Stimulated activated CD4-positive, alpha-beta T cell treated with anti-CD3 and anti-CD28 coated beads, Interleukin-4, amount 100 ng/mL, for 4 hours (primary cell): ENCODE results near the gene SPTBN1.

Experiments
- DNase-seq, 2 experiments: peaks; one replicate each; pipeline ENCODE4 v3.0.0-alpha.2; 2020

The SPTBN1 gene

DNA sequence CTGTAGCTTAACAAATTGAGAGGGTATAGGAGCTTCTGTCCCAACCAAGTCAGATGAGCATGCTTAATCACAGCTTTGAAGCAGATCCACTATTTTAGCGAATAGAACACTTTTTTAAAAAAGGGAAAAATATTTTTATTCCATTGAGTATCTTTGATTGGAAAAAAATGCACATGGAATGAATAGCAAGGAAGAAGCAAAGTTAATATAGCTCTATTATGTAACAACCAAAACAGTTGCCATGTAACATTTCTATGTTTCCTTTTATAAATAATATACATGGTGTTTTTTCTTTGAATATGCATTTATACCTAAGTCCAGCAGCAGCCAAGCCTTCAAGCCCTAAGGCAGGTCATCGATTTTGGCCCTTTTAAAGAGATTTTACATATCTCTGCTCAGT is 21.4 kb upstream of the SPTBN1 start:
- no peak for DNase-seq

DNA sequence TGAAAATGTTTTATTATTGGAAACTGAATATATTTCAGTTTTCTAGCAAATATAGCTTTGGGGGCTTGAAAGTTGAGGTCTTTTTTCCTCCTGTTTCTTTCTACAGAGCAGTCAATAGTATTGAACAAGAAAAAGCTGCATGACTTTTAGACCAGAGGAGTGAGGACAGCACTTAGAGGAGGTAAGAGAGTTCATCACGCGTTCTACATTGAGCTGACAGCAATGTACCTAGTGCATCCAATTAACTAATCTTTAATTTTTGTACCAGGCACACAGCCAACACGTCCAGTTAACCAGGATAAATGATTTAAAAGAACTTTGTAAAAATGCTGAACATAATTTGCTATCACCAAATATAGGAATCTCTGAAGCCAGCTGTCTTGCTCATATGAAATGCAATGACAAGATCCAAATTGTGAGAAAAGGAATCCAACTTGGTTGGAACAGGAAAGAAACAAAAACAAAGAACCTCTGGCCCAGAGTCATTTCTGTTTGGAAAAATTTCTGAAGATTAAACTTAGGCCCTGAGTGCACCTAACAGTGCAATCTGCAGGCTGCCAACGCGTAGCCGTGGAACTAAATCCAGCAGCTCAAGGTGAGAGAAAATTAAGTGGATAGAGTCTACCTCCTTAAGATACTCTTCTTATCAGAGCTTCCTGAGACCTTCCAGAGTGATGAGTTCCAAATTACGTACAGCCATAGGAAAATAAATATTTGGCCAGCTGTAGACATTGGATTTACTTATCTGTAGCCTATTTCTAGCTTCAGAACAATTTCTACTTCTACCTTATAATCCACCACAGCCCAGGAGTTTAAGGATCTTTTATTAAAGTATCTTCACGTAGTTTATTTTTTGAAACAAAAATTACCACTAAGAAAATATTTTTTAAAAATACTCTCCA is 20.6 kb upstream of the SPTBN1 start:
- no peak for DNase-seq

DNA sequence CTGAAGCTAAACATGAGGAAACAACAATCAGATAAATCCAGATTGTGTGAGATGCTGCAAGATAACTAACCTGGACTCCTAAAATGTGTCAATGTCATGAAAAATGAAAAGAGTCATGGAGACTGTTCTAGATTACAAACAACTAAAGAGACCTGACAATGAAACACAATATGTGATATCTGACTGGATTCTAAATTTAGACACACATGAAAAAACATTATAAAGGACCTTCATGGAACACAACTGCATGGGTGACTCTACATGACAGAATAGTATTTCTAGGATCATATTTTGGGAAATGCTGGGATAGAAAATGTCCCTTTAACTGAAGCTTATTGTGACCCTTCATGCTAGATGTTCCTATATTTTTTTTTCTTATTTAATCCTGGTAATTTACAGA is 18.5 kb upstream of the SPTBN1 start:
- DNase-seq: no peak

DNA sequence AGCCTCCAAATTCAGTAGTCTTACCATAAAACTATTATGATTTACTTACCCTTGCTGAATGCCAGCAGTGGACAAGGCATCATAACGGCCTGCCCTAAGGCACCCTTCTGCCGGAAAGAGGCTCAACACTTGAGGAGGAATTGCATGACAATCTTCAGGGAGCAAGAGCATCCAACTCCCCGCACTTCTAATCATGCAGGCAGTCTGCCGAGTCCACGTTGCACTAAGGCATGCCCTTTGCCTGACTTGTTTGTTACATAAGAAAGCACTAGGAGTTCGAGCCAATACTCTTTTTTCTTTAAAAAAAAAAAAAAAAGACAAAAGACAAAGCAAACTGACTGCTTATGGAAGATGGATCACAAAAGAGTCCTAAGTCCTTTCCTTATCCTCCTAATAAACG is 17.9 kb upstream of the SPTBN1 start:
- no peak for DNase-seq

DNA sequence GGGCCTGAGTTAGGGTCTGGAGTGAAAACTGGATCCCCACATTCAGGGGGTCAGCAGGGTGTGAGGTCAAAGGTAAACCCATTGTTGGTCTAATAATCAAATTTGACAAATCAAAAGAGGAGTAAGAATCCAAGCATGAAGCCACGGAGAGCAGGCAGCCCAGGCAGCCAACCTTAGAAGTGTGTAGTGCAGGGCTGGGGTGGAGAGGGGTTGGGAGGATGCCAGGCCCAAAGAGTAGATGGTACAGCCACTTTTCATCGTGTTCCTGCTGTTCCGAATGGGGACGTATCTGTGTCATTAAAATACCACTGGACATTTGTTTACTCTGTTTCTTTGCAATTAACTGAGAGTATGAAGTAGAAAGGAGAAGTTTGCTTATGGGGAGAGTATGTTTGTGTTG is 16.5 kb upstream of the SPTBN1 start:
- DNase-seq: no peak

DNA sequence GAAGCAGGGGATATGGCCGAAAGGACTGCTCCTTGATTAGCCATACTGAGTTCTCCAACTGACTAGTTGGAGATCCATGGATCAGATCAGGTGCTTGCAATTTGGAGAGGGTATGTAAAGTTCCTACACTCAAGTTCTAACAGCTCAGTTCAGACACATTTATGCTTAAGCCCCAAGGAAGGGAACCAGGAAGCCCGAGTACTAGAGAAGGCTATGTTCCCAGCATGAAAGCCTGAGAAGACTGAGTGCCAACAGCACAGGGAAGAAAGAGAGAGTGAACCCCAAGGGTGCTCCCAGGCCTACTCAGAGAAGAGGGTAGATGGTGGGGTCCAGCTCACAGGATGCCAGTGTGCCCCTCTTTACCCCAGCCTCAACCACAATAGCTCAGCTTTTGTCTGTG is 16.1 kb upstream of the SPTBN1 start:
- no peak for DNase-seq

DNA sequence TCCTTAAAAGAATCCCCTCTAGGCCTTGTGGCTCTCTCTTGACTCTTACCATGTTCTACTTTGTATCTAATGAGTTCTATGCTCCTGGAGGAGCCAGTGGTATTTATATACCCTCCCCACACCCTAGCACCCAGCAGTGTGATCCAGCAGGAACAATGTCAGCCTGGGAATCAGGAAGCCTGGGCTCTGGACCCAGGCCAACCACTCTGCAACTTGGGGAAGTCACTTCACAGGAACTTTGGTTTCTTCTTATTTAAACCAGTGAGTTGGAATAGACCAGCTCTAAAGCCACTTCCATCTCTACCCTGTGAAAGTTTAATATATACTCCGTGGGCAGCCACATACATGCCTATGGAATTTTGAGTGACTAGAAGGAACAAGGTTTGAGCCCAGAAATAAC is 11.6 kb upstream of the SPTBN1 start:
- DNase-seq: no peak

DNA sequence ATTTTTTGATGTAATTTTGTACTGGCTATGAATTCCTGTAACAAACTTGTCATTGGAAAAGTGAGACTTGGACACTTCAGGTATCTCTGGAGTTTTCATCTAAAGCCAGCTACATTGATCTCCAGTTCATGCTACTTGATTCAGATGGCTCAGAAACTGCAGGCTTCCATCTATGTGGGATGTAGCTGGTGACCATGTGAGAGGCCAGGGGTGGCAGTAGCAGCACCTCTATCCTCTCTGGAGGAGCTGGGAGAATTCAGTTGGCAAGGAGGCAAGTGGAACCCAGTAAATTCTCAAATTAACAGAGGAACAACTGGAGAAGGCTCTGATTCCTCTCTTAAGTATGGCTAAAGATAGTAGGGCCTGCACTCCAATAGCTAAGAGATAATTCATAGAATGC is 10.0 kb upstream of the SPTBN1 start:
- DNase-seq: no peak

DNA sequence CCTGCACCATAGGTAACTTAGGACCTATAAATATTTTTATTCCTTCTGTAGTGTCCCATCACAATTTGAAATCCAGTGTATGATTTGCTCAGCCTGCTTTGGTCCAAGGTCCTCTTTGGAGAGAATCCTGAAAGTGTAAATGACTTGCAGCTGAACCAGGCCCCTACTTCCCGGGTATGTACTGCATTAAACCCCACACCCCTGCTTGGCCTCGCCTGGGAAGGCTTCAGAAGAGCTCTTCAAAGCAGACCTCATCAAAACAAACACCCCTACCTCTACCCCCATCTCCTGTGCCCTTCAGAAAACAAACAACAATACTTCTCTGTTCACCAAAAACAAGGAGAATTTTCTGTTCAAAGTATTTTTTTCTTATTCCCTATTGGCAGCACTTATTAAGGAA is 9.5 kb upstream of the SPTBN1 start:
- DNase-seq: no peak

DNA sequence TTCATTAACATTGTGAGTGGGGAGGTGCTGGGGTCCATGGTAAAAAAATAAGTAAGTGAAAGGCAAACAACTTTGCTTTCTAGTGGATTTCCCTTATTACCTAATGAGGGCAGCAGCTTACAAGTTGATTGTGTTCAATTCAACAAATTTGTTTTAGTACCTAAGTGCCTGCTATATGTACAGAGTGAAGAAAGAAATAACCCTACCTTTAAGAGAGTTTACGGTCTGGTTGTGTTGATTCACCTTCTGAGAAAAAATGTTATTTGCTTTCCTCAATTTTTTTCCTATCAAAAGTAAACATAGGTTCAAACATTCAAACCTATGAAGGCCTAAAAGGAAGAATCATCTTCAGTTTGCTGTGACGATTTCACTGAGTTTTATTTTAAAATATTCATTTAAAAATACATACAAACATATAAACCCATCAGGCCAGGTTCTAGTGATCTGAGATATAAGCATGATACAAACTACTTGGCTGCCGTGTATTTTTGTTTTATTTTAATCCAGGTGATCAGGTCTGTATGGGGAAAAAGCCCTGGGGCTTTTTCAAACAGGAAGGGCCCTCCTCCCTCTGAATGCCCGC is 1.5 kb upstream of the SPTBN1 start:
- DNase-seq: no peak

DNA sequence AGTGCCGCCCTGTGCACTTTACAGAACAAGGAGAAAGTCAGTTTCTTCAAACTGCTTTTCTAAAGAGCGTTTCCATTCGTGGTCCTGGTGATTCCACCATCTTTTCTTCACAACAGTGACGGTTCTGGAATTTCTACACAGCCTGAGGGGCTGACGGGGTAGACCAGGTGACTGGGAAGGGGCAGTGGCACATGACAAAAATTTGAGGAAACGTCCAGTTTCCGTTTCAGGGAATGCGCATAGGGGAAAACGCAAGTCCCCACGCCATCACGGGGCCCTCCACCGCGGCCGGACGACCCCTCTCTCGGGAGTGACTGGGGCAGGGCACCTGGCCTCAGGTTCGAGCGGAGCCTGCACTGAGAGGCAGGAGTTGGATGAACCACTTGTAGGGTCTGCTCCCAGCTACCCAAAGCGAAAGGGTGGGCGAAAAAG is 980 bp upstream of the SPTBN1 start:
- DNase-seq: no peak

DNA sequence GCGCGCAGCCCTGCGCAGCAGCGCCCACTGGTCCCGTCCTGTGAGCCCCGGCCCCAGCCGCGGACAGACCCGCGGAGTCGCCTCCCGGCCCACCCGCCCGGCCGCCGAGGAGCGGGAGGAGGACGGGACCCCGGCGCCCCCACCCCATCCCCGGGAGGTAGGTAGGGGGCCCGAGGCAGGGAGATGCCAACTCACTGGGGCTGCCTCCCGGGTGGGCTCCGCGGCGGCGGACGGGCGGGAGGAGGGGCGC is 160 bp downstream of the SPTBN1 start:
- DNase-seq: no peak

DNA sequence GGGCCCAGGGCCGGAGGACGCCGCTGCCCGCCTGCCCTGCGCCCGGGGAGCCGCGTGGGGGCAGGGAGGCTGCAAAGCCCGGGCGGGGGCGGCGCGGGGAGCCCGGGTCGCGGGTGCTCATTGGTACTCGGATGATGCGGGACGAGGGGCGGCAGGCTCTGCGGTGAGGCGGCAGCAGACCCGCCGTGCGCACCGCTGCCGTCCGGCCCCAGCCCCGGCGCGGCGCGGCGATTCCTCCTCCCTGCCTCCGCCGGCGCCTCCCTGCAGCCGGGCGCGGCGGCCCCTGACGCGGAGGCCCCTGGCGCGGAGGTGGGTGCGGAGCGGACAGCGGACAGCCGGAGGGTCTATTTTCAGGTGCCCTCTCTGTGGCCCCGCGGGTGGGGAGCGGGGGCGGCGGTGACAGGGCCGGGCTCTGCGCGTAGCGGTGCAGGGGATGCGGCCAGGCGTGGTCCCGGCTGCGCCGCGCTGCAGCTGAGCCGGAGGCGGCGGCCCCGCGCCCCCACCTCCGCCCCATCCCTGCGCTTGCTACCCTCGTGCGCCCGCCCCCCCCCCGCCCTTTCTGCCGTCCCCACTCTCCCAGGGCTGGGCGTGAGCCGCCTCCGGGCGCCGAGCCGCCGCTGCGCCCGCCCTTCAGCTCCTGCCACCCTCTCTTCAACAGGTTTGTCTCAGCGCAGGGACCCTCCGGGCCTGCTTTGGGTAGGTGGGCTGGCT is 640 bp downstream of the SPTBN1 start:
- no peak for DNase-seq

DNA sequence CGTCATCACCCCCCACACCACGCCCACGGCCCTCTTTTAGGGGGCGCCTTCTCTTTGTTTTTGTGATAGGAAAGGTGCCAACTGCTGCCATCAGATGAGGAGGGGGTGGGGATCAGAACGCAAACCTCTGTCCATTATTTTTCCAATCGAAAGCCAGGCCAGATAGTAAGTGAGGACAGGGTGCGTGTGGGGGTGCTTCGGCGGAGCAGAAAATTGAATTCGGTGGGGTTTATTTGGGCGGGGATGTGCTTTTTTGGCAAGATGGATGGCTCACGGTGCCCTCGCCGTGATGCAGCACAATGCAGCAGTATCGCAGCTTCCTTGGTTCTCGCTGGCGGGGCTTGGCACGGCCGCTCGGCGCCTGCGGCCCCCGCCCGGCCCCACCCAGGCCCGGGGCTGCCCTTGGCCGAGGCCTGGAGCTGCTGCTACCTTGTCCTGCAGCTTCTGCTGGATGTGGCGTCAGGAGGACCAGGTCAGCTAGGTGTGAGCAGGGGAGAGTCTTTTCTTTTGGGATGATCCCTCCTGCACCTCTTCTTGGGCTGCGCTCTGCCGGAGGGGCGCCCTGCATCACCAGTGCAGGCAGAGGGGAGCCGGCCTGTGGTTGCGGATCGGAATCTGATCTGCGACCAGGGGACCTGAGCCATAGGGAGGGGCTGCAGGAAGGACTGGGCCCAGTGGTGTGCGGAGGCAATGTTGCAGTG is 1.3 kb downstream of the SPTBN1 start:
- no peak for DNase-seq

DNA sequence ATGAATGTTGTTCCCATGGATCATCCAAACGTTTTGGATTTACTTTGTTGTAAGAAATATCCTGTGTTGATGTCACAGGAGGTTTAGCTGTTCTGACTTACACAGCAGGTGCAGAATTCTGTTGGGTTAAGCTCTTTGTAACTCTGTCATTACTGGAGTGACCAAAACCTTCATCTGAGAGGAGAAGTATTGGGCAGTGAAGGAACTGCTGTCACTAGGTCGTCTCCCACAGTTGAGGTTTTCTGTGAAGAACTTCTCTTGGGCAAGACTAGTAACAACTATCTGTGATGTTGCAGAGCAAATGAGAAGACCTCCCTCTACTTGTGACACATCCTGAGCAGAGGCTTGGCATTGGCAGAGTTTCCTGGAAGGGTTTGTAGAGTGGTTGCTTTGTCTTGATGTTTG is 2.9 kb downstream of the SPTBN1 start:
- DNase-seq: no peak

DNA sequence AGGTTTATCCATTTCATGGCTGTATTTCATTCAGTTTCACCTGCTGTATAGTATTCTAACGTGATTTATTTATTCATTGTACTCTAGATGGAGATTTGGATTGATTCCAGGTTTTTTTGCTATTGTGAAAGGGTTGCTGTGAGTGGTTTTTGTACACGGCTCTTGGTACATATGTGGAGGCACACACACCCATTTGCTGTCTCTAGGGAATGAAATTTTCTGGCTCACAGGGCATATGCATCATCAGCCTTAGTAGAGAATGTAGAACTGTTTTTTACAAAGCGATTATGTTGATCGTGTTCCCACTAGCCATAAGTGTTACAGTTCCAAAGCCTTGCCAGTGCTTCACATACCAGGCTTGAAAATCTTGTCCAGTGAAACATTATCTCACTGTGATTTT is 5.1 kb downstream of the SPTBN1 start:
- no peak for DNase-seq

DNA sequence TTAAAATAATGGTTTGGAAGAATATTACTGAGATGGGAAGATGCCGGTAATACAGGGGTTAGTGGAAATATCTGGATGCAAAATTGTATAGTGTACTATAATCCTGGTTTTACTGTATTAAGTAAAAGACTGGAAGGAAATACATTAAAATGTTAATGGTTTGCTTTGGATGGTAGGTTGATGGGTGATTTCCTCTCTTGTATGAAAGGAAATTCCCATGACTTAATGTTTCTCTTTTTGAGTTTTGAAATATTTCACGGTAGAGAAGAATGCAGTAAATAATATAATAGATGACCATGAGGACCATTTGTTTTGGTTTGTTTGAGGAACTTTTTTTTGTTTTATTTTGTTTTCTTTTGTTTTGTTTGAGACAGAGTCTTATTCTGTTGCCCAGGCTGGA is 8.2 kb downstream of the SPTBN1 start:
- DNase-seq: no peak

DNA sequence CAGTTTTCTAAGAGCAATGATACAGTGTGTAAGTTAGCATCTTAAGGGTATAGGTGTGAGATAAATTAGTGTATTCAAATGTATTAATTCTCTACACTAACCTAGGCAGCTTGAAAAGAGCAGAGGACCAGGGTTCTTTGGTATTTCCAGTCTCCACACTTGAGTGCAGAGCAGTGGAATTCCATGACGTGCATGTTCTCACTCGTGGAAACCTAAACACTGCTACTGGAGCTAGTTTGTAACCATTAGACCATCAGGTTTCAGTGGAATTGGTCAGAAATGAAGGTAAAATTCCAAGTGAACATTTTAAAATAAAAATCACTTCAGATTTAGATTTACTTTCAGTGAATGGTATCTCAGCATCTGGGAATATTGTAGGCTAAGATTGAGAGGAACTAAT is 9.0 kb downstream of the SPTBN1 start:
- no peak for DNase-seq

DNA sequence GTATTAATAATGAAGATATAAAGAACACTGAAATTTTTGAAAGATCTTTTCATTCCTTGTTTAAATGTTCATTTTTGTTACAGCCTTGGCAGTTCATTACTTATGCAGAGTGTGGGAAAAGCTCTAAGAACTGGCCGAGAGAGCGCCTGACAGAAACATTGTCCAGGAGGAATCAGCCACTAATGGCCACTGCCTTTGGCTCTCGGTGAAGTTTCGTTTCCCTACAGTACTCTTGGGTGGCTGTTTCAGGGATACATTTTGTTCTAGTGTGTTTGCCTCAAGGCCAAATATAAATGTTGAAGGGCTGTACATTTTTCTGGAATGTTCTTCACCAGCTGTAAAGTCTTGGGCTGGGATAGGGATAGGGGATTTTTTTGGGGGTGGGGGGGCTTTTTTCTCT is 10.7 kb downstream of the SPTBN1 start:
- no peak for DNase-seq

DNA sequence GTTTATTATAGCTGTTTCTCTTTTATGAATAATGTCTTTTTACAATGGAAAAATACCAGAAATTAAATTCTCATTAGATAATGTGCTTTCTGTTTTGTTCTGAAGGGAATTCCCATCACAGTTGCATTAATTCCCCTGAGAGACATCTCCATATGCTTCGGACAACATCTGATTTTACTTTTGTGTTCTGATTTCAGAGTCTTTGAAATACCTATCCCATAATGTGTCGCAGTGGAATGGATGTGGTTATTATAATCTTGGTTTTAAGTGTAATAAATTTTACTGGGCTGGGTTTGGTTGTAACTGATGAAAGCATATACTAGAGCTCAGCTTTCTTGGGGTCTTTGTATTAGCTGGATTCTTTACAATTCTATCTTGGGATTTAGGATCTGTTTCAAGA is 12.5 kb downstream of the SPTBN1 start:
- DNase-seq: no peak

DNA sequence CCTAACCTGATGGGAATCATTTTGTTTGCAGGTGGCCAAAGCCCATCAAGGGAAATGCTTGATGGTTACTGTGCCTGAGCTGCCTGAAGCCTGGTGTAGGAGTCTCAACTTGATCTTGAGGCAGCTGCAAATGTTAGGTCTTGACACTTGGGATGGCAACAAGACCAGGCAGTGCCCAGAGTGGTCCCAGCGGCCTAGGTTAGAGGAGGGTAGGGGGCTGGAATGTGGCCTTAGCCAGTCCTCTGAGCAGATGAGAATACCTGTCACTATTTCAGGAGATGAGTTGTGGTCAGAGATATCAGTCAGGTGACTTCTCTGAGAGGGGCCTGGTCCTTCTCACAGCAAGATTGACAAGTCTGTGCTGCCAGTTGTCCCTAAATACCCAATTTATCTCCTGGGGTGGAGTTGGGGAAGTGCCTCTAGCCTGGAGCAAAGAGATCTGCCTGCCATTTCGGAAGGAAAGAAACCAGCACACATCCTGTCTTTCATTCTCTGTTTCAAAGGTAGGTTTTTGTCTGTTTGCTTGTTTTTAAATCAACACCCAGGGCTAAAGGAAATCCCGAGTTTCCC is 13.4 kb downstream of the SPTBN1 start:
- no peak for DNase-seq

DNA sequence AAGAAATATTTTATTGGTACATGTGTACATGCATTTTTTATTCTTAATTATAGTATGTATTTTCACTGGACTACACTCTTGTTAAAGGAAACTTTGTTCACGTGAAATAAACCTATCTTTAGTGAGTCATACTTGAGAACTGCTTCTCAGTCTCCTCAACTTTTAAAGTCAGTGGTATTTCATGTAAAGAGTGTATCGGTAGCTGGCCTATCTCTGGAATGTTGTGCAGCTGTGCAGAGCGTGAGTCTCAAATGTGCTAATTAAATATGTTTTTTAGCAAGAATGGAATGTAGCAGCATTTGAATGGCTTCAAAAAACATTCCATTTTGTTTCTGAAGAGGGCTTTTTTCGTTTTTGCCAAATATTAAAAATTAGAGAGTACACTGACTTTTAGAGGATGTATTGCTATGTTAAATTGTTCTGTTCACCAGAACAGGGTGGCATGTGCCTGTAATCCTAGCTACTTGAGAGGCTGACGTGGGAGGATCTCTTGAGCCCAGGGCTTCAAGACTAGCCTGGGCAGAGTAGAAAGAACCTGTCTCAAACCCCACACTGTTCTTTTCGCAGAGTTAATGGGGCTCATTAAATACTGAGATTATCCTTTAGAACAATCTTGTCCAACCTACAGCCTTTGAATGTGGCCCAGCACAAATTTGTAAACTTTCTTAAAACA is 14.3 kb downstream of the SPTBN1 start:
- DNase-seq: no peak

DNA sequence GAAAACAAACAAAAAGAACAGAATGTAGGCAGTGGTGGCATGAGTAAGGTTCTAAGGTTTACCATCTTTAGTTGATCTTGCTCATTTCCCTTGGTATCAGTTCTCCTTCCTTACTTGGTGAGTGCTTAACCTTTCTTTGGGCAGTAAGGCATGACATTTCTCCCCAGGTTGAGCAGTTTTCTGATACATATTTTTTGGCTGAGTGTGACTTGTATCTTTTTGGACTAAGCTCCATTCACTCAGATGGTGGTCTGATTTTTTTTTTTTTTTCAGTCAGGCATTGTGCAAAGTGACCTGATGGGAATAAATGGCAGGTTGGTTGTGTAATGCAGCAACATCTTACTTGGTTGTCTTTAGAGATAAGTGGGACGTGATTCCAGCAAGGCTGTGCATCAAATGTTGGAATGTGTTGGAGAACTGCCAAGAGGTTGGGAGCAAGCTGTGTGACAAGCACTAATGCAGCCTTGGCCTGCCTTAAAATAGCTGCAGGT is 15.1 kb downstream of the SPTBN1 start:
- DNase-seq: no peak
